Activated CD8-positive, alpha-beta memory T cell treated with anti-CD3 and anti-CD28 coated beads for 4 hours (primary cell): ENCODE measurements around the gene WNK1.
"Not testable (repeated sequence)": the region's sequence is repeated elsewhere in the genome, so short reads cannot be mapped to it uniquely, and the experiment has no call there.

ENCODE experiments used
- DNase-seq, 2 donors: peaks; one replicate each; pipeline ENCODE4 v3.0.0-alpha.2; 2020; ENCODE audit warnings: low read depth in 2 of 2

Gene WNK1

DNA sequence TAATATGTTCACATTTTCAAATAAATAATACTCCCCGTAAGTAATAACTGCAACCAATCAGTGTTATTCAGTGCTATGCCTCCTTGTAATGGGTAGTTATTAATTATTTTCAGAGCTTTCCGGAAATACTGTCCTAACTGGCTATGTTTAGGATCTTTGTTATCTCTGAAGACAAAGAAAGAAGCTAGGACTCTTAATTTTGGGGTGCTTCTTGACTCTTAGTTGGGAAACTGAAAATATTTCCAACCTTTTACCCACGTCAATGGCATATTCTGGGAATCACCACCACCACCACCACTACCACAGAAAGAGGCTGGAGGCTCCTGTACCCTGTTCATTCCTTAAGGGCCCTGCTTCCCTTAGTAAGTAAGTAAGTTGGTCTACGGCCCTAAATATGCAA is 158.0 kb downstream of the WNK1 start:
- no peak for DNase-seq

DNA sequence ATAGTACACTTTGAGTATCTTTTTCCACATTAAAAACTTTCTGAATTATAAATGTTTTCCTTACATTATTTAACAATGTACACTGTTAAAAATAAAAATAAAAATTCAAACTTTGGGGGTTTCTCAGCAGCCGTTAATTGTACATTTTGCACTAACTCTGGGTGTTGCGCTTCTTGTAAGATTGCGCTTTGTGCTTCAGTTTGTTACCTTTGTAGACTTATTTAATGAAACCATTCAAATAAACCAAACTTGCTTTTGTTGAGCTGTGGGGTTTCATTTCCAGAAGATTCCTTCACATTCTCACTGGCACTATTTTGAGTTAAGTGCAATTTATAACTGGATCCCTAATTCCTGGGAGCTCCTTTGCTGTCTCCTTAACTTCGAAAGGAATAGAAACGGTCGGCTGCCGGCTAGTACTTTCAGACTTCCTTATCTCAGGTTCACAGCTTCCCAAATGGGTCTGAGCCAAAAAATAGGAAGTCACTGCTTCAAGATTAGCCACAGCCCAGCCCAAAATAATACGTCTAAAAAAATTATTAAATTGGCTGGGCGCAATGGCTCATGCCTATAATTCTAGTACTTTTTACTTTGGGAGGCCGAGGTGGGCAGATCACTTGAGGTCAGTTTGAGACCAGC is 158.9 kb downstream of the WNK1 start:
- no peak for DNase-seq

DNA sequence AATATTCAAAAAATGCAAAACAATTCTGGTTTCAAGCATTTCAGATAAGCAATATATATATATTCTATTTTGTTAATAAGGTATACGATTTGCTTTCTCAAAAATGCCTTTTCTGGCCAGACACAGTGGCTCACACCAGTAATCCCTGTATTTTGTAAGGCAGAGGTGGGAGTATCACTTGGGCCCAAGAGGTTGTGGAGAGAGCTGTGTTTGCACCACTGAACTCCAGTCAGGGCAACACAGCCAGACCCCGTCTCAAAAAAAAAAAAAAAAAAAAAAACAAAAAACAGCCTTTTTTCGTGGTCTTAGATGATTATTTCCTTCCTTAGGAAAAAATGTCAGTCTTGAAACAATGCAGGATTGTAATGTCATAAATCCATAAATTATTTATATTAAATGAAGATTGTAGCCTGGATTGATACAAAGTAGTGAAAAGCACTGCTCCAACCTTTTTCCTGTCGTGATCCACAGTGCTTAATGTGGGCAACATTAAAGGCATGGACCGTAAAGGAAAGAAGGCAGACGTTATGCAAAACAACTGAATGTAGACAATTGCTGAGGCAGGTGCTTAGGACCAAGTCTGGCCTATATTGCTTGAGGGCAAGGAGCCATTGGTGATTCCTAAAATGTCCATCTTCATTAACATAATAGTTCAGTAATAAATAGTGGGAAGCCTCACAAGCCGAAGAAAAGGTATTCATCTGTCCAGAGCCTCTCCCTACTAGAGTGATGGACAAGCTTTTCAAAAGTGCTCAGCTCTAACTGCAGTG is 160.3 kb downstream of the WNK1 start:
- no peak for DNase-seq

DNA sequence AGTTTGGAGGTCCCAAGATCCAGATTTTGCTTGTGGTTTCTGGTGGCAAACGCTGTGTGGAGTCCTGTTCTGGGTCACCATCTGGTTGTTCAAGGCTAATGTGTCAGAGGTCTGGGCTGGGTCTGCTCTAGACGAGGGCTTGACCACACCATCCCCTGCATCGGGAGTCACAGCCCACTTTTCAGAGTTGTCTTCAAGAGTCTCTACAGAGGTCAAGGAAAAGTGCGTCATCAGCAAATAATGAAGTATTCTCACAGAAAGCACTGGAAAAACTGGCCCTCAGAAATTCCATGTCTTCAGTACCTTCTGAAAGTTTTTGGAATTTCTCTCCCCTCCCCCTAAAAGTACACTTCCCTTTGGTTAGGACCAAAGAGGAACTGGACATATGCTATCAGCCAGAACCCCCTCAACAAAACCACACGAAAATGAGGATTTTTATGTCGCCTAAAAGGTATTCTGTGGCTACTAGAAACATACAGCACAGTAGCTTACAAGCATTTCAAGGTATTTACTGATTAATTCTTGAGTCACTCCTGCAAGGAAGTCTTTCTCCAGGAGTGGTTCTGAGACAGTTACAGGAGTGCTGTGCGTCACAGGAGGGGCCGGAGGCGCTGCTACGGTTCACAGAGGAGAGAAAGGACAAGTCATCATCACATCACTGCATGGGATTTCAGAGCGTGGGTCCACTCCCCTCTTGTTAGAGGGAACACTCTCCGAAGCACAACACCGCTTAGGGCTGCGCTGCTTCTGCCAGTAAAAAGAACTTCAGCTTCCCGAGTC is 161.7 kb downstream of the WNK1 start:
- no peak for DNase-seq

DNA sequence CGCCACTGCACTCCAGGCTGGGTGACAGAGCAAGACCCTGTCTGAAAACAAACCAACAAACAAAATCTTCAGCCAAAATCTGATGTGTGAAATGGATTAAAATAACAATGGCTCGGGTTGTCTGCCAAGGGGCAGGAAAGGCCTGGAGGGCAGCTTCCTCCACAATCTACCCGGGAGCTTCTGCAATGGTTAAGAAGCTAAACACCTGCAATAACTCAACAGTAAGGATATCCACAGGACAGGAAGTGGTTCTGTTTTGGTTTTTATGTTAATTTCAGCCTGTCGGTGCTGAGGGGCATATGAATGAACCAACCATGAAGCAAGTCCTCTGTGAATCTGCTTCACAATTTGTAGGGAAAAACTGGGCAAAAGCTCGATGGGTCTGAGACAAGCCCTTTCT is 162.7 kb downstream of the WNK1 start:
- no peak for DNase-seq

DNA sequence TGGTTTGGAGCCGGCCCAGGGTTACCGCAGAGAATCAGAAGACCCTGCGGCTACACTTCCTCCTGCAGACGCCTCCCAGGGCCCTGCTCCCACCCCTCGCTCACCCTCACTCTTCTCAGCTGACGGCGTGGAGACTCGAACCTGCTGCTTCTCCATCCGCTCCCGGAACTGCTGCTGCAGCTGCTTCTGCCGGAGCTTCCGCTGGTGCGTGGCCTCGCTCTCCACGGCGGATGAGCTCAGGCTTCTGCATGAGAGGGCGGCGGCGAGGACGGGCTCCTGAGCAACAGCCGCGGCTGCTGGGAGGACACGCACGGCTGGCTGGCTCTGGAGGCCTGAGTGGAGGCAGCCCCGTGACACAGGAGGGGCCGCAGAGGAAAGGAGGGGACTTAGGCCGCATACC is 163.9 kb downstream of the WNK1 start:
- DNase-seq, result no peak

DNA sequence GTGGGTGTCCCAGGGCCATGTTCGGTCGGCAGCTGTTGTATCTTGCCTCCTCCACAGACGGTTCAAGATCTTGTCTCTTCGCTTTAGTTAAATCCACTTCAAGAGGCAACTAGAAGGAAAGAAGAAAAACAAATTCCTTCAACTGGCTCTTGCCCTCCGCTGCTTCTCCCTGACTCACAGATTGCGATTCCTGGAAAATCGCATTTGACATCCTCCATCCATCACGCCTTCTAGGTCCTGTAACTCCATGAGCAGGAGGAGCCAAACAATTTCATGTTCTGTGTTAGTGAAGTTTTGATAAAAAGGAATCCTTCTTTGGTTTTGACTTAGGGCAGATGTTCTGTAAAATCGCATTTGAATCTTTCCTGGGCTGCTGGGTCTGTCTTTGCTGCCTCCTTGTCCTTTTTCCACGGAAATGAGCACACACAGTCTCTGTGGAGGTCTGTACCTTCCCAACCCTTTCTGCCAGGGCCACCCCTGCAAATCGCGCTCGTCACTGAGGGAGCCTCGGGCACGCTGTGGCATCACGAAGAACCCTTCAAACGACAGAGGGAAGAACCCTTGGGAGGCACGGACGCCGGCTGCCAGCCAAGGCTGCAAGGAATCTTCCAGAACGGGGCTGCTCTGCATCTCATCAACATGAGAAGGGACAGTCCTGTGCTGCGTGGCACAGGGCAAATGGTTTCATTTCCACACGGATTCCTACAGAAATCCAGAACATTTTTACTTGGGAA is 164.5 kb downstream of the WNK1 start:
- DNase-seq, result no peak

DNA sequence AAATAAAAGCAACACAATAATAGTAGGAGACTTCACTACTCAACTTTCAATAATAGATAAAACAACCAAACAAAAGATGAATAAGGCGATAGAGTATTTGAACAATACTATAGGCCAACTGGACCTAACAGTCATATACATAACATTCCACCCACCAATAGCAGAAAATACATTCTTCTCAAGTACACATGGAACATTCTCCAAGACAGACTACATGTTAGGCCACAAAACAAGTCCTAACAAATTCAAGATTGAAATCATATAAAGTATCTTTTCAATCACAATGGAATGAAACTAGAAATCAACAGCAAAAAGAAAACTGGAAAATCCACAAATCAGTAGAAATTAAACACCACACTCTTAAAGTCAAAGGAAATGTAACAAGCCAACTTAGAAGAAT is 168.3 kb downstream of the WNK1 start:
- DNase-seq, result no peak

DNA sequence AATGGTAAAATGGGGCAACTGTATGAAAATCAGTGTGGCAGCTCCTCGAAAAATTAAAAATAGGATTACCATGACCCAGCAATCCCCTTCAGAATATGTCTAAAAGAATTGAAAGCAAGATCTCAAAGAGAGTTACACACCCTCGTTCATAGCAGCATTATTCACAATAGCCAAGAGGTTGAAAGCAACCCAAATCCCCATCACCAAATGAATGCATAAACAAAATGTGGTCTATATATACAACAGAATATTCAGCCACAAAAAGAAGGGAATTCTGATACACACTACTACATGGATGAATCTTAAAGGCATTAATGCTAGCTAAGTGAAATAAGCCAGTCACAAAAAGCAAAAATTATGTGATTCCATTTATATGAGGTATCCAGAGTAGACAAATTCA is 169.9 kb downstream of the WNK1 start:
- no peak for DNase-seq

DNA sequence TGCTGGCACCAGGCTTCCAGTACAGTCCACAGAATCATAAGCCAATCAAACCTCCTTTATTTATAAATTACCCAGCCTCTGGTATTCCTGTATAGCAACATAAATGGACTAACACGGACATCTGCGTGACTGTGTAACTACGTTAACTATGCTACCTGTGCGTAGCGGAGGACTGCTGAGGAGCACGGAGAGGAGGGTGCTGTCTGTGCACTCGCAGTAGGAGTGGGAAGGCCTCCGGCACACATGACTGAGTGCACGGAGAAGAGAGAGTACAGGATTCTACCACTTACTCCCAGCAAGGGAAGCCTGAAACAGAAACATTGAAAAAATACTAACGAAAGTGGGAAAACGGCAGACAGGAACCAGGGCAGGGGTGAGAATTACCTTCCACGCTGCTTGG is 174.3 kb downstream of the WNK1 start:
- DNase-seq, result no peak

DNA sequence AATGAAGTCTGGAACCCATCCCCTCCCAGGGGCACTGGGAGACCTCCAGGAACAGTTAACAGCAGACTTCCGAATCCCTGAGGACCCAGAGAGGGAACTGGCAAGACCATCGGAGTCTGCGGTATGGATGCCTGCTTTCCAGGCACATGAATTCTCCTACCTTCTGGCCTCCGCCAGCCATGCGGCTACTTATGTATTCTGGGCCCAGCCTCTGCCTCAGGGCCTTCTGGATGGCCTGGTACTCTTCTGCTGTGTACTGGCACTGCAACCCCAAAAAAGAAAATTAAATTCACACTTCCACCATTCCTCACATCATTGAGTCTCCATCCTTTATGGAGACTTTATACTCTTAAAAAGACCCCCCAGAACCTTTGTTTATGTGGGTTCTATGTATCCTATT is 178.7 kb downstream of the WNK1 start:
- no peak for DNase-seq

DNA sequence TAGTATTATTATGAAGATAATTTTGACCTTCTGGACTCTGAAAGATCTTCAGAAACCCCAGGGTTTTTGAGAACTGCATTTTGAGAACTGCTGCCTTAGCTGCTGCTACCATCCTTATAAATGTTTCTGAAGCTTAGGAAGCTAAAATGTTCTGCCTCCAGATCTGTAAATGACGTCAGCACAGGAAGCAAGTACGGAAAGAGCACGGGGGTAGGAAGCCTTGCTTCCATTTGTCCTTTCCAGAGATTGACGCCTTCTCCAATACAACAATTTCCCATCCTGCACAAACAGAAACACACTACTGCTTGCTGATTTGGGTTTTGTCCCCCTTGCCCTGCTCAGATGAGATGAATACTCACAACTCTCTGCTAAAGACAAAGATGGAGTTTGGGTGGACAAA is 179.2 kb downstream of the WNK1 start:
- no peak for DNase-seq

DNA sequence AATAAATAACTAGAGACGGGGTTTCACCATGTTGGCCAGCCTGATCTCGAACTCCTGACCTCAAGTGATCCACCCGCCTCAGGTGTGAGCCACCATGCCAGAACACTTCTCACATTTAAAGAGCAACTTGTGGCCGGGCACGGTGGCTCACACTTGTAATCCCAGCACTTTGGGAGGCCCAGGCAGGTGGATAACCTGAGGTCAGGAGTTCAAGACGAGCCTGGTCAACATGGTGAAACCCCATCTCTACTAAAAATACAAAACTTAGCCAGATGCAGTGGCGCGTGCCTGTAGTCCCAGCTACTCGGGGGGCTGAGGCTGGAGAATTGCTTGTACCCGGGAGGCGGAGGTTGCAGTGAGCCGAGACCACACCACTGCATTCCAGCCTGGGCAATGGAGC is 183.5 kb downstream of the WNK1 start:
- not testable (repeated sequence) for DNase-seq

DNA sequence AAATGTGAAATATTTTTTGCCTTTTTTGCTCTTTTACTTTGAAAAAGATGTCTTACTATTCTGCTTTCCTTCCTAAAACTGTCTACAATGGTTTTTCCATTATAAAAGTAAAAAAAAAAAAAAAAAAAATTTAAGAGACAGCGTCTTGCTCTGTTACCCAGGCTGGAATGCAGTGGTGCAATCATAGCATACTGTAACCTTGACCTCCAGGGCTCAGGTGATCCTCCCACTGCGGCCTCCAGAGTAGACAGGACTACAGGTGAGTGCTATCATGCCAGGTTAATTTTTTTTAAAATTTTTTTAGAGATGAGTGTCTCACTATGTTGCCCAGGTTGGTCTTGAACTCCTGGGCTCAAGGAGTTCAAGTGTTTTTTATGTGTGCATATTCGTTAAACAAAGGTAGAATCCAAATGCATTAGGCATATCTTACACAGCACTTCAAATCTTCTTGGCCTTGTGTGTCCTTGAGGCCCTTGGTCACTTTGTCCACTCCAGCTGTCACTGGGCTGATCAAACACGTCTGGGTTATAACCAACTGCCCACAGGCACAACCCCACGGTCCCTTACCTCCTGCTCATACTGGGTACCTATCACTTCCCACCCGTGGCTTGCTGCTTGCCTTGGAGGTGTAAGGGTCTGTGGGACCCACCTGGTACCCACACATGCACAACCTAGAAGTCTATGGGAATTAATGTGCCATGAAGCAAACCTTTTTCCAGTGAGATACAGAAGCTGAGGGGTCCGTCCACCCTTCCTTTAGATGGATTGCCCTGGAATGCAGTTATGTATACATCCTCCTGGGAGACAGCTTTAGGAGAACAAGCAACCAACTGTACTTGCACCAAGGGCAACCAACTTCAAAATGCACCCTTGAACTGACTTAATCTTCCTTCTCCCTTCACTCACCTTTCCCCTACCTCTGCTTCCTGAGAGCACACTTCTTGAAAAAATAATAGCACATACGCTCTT is 184.3 kb downstream of the WNK1 start:
- no peak for DNase-seq

DNA sequence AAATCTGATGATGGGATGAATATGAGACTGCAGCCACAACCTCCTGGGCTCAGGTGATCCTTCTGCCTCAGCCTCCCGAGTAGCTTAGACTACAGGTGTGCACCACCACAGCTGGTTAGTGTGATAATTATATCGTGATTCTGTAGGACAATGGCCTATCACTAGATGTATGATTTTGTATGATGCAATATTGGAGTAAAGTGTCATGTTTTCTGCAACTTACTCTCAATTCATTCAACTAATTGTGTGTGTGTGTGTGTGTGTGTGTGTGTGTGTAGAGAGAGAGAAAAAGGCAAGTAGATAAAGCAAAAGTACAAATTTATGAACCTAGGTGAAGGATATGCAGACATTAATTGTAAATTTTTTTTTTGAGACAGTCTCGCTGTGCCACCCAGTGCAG is 186.4 kb downstream of the WNK1 start:
- no peak for DNase-seq

DNA sequence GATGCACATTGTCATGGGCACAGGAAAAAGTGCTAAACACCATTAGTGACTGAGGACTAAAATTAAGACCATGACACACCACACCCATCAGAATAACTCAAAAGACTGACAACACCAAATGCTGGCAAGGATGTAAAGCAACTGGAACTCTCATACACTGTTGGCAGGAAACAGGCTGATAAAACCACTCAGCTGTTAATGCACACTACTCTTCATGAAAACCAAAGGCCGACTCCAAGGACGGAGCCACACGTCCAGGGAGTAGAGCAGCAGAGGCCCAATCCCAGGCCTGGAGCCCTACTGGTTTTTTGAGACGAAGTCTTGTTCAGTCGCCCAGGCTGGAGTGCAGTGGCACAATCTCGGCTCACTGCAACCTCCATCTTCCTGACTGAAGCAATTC is 190.7 kb downstream of the WNK1 start:
- DNase-seq, result no peak

DNA sequence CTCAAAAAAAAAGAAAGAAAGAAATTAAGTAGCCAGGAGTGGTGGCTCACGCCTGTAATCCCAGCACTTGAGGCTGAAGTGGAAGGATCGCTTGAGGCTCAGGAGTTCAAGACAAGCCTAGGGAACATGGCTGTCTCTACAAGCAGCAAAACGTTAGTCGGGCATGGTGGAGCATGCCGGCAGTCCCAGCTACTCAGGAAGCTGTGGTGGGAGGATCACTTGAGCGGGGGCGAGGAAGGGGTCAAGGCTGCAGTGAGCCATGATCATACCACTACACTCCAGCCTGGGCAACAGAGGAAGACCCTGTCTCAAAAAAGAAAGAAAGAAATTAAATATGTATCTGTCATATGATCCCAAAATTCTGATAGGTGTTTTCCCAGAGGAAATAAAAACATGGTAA is 191.8 kb downstream of the WNK1 start:
- no peak for DNase-seq

DNA sequence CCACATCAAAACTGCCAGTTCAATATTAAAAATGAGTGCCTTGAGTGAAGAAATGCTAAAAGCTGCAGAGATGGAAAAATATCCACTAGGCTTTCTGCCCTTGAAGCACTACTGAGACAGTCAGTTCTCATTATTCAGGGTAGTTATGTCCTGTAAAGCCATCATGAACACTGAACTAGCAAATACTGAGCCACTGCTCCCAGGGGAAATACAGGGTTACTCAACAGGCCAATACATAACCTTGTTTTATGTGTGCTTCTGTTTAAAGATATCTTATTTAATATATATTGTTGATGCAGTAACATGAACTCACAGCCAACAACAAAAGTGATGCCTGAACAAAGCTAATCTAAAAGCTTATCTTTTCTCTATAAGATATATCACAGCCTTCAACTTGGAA is 193.8 kb downstream of the WNK1 start:
- DNase-seq, result no peak

DNA sequence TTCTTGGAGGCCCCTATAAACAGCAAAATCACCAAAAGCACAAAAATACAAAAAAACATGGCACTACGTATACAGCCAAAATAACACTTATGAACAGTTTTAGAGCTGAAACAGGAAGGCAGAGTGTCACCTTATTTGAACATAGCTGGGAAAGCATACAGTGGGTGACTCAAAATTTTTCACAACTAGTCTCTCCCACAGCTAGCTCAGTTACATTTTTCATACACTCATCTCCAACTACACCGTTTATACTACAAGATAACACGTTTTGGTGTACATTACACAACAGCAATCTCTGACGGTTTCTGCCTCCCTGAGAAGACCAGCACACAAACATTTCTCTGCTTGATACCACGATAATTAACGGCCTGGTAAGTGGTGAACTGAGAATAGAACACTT is 194.3 kb downstream of the WNK1 start:
- DNase-seq, result no peak

DNA sequence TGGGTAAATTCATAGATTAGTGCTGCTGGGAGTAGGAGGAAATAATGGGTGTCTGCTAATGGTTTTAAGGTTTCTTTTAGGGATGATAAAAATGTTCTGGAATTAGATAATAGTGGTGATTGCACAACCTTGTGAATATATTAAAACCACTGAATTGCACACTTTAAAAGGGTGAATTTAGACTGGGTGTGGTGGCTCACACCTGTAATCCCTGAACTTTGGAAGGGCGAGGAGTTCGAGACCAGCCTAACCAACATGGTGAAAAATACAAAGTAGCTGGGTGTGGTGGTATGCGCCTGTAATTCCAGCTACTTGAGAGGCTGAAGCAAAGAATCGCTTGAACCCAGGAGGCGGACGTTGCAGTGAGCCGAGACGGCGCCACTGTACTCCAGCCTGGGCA is 195.9 kb downstream of the WNK1 start:
- no peak for DNase-seq
